GM23248 (cell line): ENCODE data around the gene MLYCD.

ENCODE experiments used
- EZH2 ChIP-seq: fragments of 200-600 bp; sonication (generic); IDR thresholded peaks from 2 replicates; pipeline ENCODE4 v1.6.1; 2018; ENCODE audit warnings: antibody characterized with exemption, mild to moderate bottlenecking; ENCODE audit not compliant: insufficient read depth, poor library complexity, severe bottlenecking
- EZH2phosphoT487 ChIP-seq: fragments of 200-600 bp; sonication (generic); IDR thresholded peaks from 2 replicates; pipeline ENCODE4 v1.6.1; 2018; ENCODE audit warnings: antibody characterized with exemption, moderate library complexity, mild to moderate bottlenecking, low read depth; ENCODE audit not compliant: insufficient read depth

- TF ChIP-seq EZH2 (no peak), EZH2phosphoT487 (no peak)
Observed at GRCh38 chr16:83891742-83892141, 7.2 kb upstream of the MLYCD start.
